A673 (cell line): ENCODE data around the gene DEF6.

ENCODE experiments used
- EZH2 ChIP-seq: fragments of 200-600 bp; sonication (generic); IDR thresholded peaks from 2 replicates; pipeline ENCODE4 v1.6.1; 2017; ENCODE audit warnings: borderline replicate concordance, low read depth, mild to moderate bottlenecking, mixed read lengths, antibody characterized with exemption, low read length; ENCODE audit not compliant: poor library complexity, severe bottlenecking
- TF ChIP-seq, protein P1 (sequence below): fragments of 300-800, 200-600 bp; sonication (generic); conservative IDR thresholded peaks from 2 replicates; pipeline ENCODE4 v1.5.1; 2017; ENCODE audit warnings: low read depth, mild to moderate bottlenecking, antibody characterized with exemption, low read length, moderate library complexity, mixed read lengths

DNA sequence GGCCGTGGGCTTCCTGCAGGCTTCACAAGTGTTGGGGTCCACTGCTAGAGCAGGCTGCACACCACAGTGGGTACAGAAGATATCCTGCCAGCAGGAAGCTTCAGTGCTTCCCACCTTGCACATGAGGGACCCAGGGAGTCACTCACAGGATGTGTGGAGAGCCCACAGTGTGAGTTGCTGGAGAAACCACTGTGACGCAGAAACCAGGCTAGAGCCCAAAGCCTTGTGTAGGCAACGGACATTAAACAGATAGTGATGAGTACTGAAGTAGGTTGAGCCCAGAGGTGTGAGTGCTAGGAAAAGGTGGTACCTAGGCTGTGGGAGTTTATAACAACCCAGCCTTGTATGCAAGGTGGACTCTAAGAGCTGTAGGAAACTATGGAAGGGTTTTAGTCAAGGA lies 18.9 kb upstream of the DEF6 start:
- TF ChIP-seq EZH2, result no peak
- TF ChIP-seq, protein P1, sequence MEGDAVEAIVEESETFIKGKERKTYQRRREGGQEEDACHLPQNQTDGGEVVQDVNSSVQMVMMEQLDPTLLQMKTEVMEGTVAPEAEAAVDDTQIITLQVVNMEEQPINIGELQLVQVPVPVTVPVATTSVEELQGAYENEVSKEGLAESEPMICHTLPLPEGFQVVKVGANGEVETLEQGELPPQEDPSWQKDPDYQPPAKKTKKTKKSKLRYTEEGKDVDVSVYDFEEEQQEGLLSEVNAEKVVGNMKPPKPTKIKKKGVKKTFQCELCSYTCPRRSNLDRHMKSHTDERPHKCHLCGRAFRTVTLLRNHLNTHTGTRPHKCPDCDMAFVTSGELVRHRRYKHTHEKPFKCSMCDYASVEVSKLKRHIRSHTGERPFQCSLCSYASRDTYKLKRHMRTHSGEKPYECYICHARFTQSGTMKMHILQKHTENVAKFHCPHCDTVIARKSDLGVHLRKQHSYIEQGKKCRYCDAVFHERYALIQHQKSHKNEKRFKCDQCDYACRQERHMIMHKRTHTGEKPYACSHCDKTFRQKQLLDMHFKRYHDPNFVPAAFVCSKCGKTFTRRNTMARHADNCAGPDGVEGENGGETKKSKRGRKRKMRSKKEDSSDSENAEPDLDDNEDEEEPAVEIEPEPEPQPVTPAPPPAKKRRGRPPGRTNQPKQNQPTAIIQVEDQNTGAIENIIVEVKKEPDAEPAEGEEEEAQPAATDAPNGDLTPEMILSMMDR, result no peak
